GM19463 (cell line): ENCODE measurements around the gene OR8B3.

Experiments
- ATAC-seq: cut with Tn5 transposase; IDR thresholded peaks from one replicate; pipeline ENCODE4 v1.9.1; 2021; ENCODE audit warnings: mild to moderate bottlenecking, moderate library complexity; ENCODE audit not compliant: unreplicated experiment

The OR8B3 gene

GRCh38 chr11:124376280-124376679, 22.5 kb downstream of the OR8B3 start:
- no peak for ATAC-seq

- ATAC-seq = no peak
Observed at GRCh38 chr11:124359566-124359965, 39.3 kb downstream of the OR8B3 start.

- no peak for ATAC-seq
Observed at GRCh38 chr11:124346311-124346955, 52.4 kb downstream of the OR8B3 start.
